NCI-H128 (cell line): ENCODE results near the gene FBXW8.
A peak's percentile ranks its signal among the peaks of the same experiment; 100 is the strongest.

Experiments used
- DNase-seq: peaks from one replicate; lab custom pipeline; 2025; ENCODE audit not compliant: unreplicated experiment; lab: John Stamatoyannopoulos, UW

The FBXW8 gene

GRCh38 chr12:116910645-116911451 lies at the start of gene FBXW8:
Gene FBXW8, plus strand, starts transcription at chr12:116910950. Its CDS starts 88 bp downstream, at chr12:116911038.
- DNase-seq = peak; percentile 23

GRCh38 chr12:116861320-116861719 lies 49.4 kb upstream of the FBXW8 start:
- no peak for DNase-seq

- no peak for DNase-seq
These were observed 48.6 kb upstream of the FBXW8 start for GRCh38 chr12:116862167-116862566.

- no peak for DNase-seq
These were observed 47.4 kb upstream of the FBXW8 start for GRCh38 chr12:116863275-116863767.

GRCh38 chr12:116864371-116865160 lies 46.2 kb upstream of the FBXW8 start:
- DNase-seq = no peak

GRCh38 chr12:116867523-116867922 lies 43.2 kb upstream of the FBXW8 start:
- DNase-seq = no peak

- DNase-seq = no peak
These were observed 40.4 kb upstream of the FBXW8 start for GRCh38 chr12:116870306-116870705.

GRCh38 chr12:116874324-116874995 lies 36.3 kb upstream of the FBXW8 start:
- no peak for DNase-seq

GRCh38 chr12:116876151-116876869 lies 34.4 kb upstream of the FBXW8 start:
- DNase-seq = no peak

- DNase-seq = no peak
These were observed 31.9 kb upstream of the FBXW8 start for GRCh38 chr12:116878567-116879508.

GRCh38 chr12:116879509-116880212 lies 31.1 kb upstream of the FBXW8 start:
- no peak for DNase-seq

- DNase-seq = no peak
These were observed 30.4 kb upstream of the FBXW8 start for GRCh38 chr12:116880213-116880816.

GRCh38 chr12:116880817-116881324 lies 29.9 kb upstream of the FBXW8 start:
- no peak for DNase-seq

GRCh38 chr12:116881325-116881876 lies 29.3 kb upstream of the FBXW8 start, which contains the start of gene HRK:
Gene HRK, minus strand, starts transcription at chr12:116881441. Its CDS starts 134 bp downstream, at chr12:116881307.
- no peak for DNase-seq

GRCh38 chr12:116881877-116882507 lies 28.8 kb upstream of the FBXW8 start:
- DNase-seq = no peak

GRCh38 chr12:116882742-116883141 lies 28.0 kb upstream of the FBXW8 start:
- DNase-seq = no peak

- no peak for DNase-seq
These were observed 25.9 kb upstream of the FBXW8 start for GRCh38 chr12:116884871-116885270.

GRCh38 chr12:116885491-116885890 lies 25.3 kb upstream of the FBXW8 start:
- DNase-seq = no peak
